MCF 10A (cell line): Measurements from ENCODE around the gene EEF1AKMT3. TPM values are rescaled to one million over a fixed set of nuclear protein-coding genes. Genes with fewer than 3 reads are reported as not detected.
A peak's percentile ranks its signal among the peaks of the same experiment; 100 is the strongest.

Experiments used
- BruUV-seq: library from RNA; stranded (reverse); fragments of 400-500 nt; replicated peaks from 2 replicates; lab custom pipeline; 2021; lab: Mats Ljungman, UMichigan
- CTCF ChIA-PET: fragments of 300-600 bp; sonication (Branson Sonifier 250); formaldehyde crosslinking; extraction: SDS; loops from one replicate; lab custom pipeline; 2021; ENCODE audit warnings: antibody characterized with exemption, inconsistent platforms; lab: Yijun Ruan, JAX
- POLR2A ChIA-PET: fragments of 300-600, 350-650 bp; sonication (Branson Sonifier 250); formaldehyde crosslinking; extraction: SDS; loops from one replicate; lab custom pipeline; 2020; ENCODE audit warnings: antibody characterized with exemption, inconsistent platforms; lab: Yijun Ruan, JAX
- DNase-seq: peaks from one replicate; pipeline ENCODE4 v3.0.0-alpha.2; 2018; ENCODE audit not compliant: unreplicated experiment
- H3K27ac Mint-ChIP-seq: one replicate; pipeline ENCODE4 v1.8.0; 2022; ENCODE audit warnings: mild to moderate bottlenecking, low read depth, mixed read lengths; ENCODE audit not compliant: unreplicated experiment
- H3K27me3 Mint-ChIP-seq: one replicate; pipeline ENCODE4 v1.8.0; 2022; ENCODE audit warnings: mixed read lengths; ENCODE audit not compliant: insufficient read depth, unreplicated experiment
- H3K36me3 Mint-ChIP-seq: one replicate; pipeline ENCODE4 v1.8.0; 2022; ENCODE audit warnings: mild to moderate bottlenecking, moderate library complexity, mixed read lengths; ENCODE audit not compliant: insufficient read depth, unreplicated experiment
- H3K4me1 Mint-ChIP-seq: one replicate; pipeline ENCODE4 v1.8.0; 2022; ENCODE audit warnings: mixed read lengths; ENCODE audit not compliant: insufficient read depth, unreplicated experiment
- H3K4me3 Mint-ChIP-seq: one replicate; pipeline ENCODE4 v1.8.0; 2022; ENCODE audit warnings: mild to moderate bottlenecking, moderate library complexity, mixed read lengths; ENCODE audit not compliant: unreplicated experiment
- H3K9me3 Mint-ChIP-seq: one replicate; pipeline ENCODE4 v1.8.0; 2022; ENCODE audit warnings: mixed read lengths; ENCODE audit not compliant: unreplicated experiment
- intact Hi-C: fragments of 100-400 bp; cut with micrococcal nuclease; formaldehyde crosslinking; loops from 2 replicates; pipeline ENCODE4 v1.14.1; 2022
- total RNA-seq: library from RNA; stranded (reverse); gene quantifications from 2 replicates; pipeline ENCODE4 v1.2.3, GENCODE V29; 2022
- TF ChIP-seq, protein P1 (sequence below): fragments of 200-600 bp; IDR thresholded peaks from one replicate; pipeline ENCODE4 v1.8.0; 2022; ENCODE audit warnings: antibody characterized with exemption, mild to moderate bottlenecking; ENCODE audit not compliant: unreplicated experiment

Gene EEF1AKMT3
- total RNA-seq, 1 experiment from 2014 or later = 8.1 TPM

DNA sequence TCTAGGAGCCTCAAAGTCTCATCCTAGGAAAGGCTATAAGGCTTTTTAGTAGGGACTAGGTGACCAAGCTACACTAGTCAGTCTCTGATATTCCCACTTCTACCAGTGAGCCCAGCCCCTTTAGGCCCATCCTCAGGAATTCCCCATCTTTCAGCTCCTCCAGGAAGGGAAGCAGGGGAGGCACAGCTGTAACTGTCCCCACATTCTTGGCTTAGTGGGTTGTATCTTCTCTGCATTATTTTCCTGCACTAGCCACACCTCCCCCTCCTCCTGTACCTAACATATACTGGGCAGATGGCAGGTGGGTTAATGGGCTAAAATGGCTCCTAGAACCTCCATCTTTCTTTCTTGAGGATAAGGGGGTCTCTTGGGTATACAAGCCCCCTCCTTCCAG is 5.1 kb upstream of the EEF1AKMT3 start:
- H3K4me3 Mint-ChIP-seq = peak overlapping the region; percentile 89

DNA sequence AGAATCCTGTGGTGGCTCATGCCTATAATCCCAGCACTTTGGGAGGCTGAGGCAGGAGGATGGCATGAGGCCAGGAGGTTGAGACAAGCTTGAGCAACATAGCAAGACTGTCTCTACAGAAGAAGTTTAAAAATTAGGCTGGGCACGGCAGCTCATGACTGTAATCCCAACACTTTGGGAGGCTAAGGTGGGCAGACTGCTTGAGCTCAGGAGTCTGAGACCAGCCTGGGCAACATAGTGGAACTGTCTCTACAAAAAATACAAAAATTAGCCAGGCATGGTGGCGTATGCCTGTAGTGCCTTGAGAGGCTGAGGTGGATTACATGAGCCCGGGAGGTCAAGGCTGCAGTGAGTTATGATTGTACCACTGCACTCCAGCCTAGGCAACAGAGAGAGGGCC is 4.5 kb upstream of the EEF1AKMT3 start:
- Mint-ChIP-seq H3K9me3 (no peaks in the 10 kb centered on the region), H3K27me3 (no peaks in the 10 kb centered on the region), H3K36me3 (peaks cover 18% of the 10 kb centered on the region), H3K4me1 (peaks cover 41% of the 10 kb centered on the region), H3K27ac (no peak overlapping the region), H3K4me3 (no peak overlapping the region)
- ChIA-PET POLR2A (interaction anchor here (0.8 to 2.5 kb wide), 6 partner anchors 12 to 244 kb away, joined by 3 to 26 read pairs (median 5); partner anchors contain the start of genes MARCHF9, MBD6, TSFM and TSPAN31), CTCF (interaction anchor here (0.7 to 2.9 kb wide), 6 partner anchors 8 to 334 kb away, joined by 3 to 12 read pairs (median 4); partner anchors contain the start of gene TSFM)
- intact Hi-C loops = no loop called here
- BruUV-seq = no TSS peak
- DNase-seq = no peak
- TF ChIP-seq, protein P1, sequence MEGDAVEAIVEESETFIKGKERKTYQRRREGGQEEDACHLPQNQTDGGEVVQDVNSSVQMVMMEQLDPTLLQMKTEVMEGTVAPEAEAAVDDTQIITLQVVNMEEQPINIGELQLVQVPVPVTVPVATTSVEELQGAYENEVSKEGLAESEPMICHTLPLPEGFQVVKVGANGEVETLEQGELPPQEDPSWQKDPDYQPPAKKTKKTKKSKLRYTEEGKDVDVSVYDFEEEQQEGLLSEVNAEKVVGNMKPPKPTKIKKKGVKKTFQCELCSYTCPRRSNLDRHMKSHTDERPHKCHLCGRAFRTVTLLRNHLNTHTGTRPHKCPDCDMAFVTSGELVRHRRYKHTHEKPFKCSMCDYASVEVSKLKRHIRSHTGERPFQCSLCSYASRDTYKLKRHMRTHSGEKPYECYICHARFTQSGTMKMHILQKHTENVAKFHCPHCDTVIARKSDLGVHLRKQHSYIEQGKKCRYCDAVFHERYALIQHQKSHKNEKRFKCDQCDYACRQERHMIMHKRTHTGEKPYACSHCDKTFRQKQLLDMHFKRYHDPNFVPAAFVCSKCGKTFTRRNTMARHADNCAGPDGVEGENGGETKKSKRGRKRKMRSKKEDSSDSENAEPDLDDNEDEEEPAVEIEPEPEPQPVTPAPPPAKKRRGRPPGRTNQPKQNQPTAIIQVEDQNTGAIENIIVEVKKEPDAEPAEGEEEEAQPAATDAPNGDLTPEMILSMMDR = no peak

More for the DNA sequence above, 5.1 kb upstream of the EEF1AKMT3 start:
- TF ChIP-seq, protein P1 = no peak
- Mint-ChIP-seq H3K9me3 (no peaks in the 10 kb centered on the region), H3K36me3 (peaks cover 18% of the 10 kb centered on the region), H3K4me1 (peaks cover 41% of the 10 kb centered on the region), H3K27ac (peak overlapping the region; percentile 27), H3K27me3 (no peaks in the 10 kb centered on the region)
- BruUV-seq = no TSS peak
- no peak for DNase-seq
- POLR2A ChIA-PET = interaction anchor here (0.8 to 2.5 kb wide), 7 partner anchors 12 to 244 kb away, joined by 3 to 26 read pairs (median 7); partner anchors contain the start of genes CDK4, MARCHF9, MBD6 and TSFM
- intact Hi-C loops = no loop called here
- CTCF ChIA-PET = interaction anchor here (0.6 to 2.9 kb wide), 9 partner anchors 8 to 334 kb away, joined by 3 to 12 read pairs (median 4); partner anchors contain the start of gene TSFM

DNA sequence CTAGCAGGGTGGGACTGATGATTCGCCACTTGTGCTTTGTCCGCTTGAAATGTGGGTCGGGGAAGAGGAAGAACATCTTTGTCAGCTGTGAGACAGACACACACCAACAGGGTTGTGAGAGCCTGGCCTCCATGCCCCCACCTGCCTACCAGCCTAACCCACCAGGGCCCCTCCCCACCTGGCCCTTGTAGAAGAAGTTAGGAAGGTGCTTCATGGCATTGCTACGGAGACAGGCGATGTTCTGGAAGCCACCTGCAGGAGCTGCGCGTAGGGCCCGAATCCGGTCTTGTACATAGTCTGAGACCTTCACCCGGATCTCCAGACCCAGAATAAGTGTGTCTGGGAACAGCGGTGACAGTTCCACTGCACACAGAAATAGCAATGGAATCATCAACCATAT is 2.8 kb upstream of the EEF1AKMT3 start:
- H3K27me3 Mint-ChIP-seq = no peaks in the 10 kb centered on the region
- no TSS peak for BruUV-seq
- intact Hi-C loops = no loop called here
- no peaks in the 10 kb centered on the region for H3K9me3 Mint-ChIP-seq
- H3K4me3 Mint-ChIP-seq = no peak overlapping the region
- TF ChIP-seq, protein P1 = no peak
- no peak for DNase-seq
- ChIA-PET CTCF (interaction anchor here (1.0 kb wide), 1 partner anchor 137 kb away, joined by 3 read pairs; the partner anchor contains the start of gene B4GALNT1), POLR2A (no interaction called here)
- no peak overlapping the region for H3K27ac Mint-ChIP-seq
- peaks cover 7% of the 10 kb centered on the region for H3K36me3 Mint-ChIP-seq
- peaks cover 33% of the 10 kb centered on the region for H3K4me1 Mint-ChIP-seq

DNA sequence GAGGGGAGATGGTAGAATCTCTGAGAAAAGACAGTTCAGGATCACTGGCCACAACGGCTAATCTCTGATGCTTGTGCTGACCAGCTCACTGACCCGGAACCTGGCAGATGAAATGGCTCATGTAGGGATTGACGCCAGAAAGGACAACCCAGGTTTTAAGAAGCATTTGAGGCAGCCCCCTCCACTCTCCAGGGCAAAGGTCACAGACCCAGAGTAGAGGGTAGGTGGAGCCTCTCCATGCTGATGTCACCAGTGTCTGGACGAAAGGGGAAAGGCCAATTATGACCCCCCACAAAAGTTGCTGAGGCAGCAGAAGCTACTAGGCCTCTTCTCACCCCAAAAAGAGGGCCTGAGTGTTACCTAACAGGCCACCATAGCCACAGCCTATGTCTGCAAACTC is 1.7 kb upstream of the EEF1AKMT3 start:
- Mint-ChIP-seq H3K4me1 (peaks cover 35% of the 10 kb centered on the region), H3K27ac (peak overlapping the region; percentile 100), H3K4me3 (peak overlapping the region; percentile 99), H3K36me3 (peaks cover 11% of the 10 kb centered on the region), H3K9me3 (no peaks in the 10 kb centered on the region), H3K27me3 (no peaks in the 10 kb centered on the region)
- BruUV-seq = no TSS peak
- ChIA-PET POLR2A (interaction anchor here (0.6 kb wide), 1 partner anchor 77 kb away, joined by 4 read pairs; the partner anchor contains the start of gene OS9), CTCF (interaction anchor here (0.5 to 1.3 kb wide), 4 partner anchors 8 to 308 kb away, joined by 3 to 4 read pairs (median 3); partner anchors contain the start of gene B4GALNT1)
- TF ChIP-seq, protein P1 = no peak
- intact Hi-C loops = no loop called here
- DNase-seq = no peak
